Measurements from ENCODE around the gene WSB1.
"Not testable (repeated sequence)": the region's sequence is repeated elsewhere in the genome, so short reads cannot be mapped to it uniquely, and the experiment has no call there.

The WSB1 gene, protein sequence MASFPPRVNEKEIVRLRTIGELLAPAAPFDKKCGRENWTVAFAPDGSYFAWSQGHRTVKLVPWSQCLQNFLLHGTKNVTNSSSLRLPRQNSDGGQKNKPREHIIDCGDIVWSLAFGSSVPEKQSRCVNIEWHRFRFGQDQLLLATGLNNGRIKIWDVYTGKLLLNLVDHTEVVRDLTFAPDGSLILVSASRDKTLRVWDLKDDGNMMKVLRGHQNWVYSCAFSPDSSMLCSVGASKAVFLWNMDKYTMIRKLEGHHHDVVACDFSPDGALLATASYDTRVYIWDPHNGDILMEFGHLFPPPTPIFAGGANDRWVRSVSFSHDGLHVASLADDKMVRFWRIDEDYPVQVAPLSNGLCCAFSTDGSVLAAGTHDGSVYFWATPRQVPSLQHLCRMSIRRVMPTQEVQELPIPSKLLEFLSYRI

DNA sequence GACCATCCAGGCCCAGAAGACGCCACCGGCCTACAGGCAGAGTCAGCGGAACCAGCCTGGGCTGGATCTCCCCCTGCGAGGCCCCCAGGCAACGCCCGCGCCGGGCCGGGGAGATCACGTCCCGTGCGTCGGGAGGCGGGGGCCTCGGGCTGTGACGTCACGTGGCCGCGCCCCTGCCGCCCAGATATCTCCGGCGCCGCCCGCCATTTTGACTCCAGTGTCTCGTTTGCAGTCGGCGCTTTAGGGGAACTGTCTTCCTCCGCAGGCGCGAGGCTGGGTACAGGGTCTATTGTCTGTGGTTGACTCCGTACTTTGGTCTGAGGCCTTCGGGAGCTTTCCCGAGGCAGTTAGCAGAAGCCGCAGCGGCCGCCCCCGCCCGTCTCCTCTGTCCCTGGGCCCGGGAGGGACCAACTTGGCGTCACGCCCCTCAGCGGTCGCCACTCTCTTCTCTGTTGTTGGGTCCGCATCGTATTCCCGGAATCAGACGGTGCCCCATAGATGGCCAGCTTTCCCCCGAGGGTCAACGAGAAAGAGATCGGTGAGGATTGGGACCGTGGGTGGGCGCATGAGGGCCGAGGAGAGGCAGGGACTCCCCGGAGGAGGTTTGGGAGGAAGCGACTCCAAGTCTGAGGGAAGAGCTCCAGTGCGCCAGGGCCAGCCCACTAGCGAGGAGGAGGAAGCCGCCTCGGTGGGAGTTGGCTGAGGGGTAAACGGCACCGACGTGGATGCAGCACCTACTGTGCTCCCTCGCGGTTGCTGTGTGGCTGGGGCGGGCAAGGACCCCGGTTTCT lies at the start of gene WSB1:
TSS of gene WSB1 (plus strand) at position 217 of the 791 bp plus-strand sequence. CDS start at position 499, 282 bp downstream.
- Histone ChIP-seq H3K9me3 (ENCODE audit: control insufficient read depth, low read length) (no peaks in the 10 kb centered on the region), H3K36me3 (ENCODE audit: control insufficient read depth, insufficient read depth, low read length) (no peaks in the 10 kb centered on the region), H3K4me3 (ENCODE audit: low read length) (peak within 1 kb of the TSS; percentile 99), H3K9ac (ENCODE audit: low read length) (peak within 1 kb of the TSS; percentile 99), H3K4me1 (ENCODE audit: control insufficient read depth, insufficient read depth, low read length) (peaks cover 13% of the 10 kb centered on the region), H3K27me3 (ENCODE audit: control insufficient read depth, insufficient read depth, low read length) (no peaks in the 10 kb centered on the region)

DNA sequence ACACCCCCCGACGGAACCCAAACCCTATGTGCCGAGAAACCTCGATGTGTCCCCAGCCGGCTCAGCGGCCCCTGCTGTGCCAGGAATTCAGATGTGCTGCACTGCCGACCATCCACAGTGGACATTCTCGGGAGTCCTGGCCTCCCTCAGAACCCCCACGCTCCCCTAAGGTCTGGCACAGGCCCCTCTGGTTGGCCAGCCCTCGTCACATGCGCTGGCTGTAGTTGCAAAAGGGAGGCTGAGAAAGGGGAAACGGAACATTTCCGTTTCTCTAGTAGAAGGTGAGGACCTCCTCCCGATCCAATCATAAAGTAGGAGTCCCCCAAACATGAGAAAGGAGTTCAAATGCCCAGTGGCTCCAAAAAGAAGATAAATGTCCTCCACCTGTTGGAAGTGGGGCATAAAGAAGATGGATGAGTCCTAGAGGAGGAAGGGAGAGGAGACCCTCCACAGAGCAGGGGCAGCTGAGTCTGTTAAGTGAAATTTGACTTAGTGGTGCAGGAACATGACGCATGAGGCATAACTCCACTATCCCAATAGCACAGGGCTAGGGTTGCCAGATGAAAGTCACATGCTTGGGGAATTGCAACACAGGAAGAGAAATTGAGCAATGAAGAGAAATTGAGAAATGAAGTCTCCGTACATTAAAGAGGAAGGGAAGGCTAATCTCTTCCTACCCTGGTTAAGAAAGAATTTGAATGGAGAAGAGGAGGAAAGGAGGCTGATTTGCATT lies 49.3 kb upstream of the WSB1 start:
- H3K9me3 ChIP-seq (ENCODE audit: control insufficient read depth, low read length): no peaks in the 10 kb centered on the region
- H3K4me1 ChIP-seq (ENCODE audit: control insufficient read depth, insufficient read depth, low read length): peaks cover 35% of the 10 kb centered on the region
- H3K4me3 ChIP-seq (ENCODE audit: low read length): no peak overlapping the region
- peak overlapping the region; percentile 32 for H3K9ac ChIP-seq (ENCODE audit: low read length)
- H3K36me3 ChIP-seq (ENCODE audit: control insufficient read depth, insufficient read depth, low read length): no peaks in the 10 kb centered on the region
- no peaks in the 10 kb centered on the region for H3K27me3 ChIP-seq (ENCODE audit: control insufficient read depth, insufficient read depth, low read length)

DNA sequence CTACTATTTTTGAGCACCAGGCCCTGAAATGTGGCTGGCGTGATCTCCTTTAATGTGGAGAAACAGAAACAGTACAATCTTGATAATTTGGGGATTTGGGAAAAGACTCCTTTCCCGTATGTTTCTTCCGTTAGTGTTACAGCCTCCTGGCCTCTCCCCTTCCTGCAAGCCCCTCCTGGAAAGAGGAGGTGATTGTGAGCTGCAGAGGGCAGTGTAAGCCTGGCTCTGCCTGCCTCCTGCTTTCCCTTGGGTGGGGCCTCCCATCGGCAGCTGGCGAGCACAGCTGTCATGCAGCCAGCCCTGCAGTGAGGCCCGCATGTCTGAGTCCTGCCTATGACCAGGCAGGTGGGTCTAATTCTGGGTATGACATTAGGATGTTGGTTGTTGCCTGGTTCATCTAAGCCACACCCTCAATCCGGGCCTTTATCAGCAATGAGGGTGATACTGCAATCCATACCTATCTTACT lies 48.7 kb upstream of the WSB1 start:
- Histone ChIP-seq H3K36me3 (ENCODE audit: control insufficient read depth, insufficient read depth, low read length) (no peaks in the 10 kb centered on the region), H3K9me3 (ENCODE audit: control insufficient read depth, low read length) (no peaks in the 10 kb centered on the region), H3K27me3 (ENCODE audit: control insufficient read depth, insufficient read depth, low read length) (no peaks in the 10 kb centered on the region), H3K4me1 (ENCODE audit: control insufficient read depth, insufficient read depth, low read length) (peaks cover 35% of the 10 kb centered on the region), H3K9ac (ENCODE audit: low read length) (peak overlapping the region; percentile 32), H3K4me3 (ENCODE audit: low read length) (no peak overlapping the region)

DNA sequence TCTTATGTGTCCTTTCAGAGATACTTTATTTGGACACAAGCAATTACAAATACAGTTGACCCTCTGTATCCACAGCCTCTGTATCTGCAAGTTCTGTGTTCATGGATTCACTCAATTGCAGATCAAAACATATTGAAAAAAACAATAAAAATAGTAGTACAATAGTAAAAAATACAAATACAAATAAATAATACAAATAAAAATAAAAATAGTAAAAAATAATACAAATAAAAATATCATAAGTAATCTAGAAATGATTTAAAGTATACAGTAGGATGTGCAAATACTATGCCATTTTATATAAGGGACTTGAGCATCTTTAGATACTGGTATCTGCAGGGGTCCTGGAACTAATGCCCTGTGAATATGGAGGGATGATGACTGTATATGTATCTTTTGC lies 47.4 kb upstream of the WSB1 start:
- Histone ChIP-seq H3K27me3 (ENCODE audit: control insufficient read depth, insufficient read depth, low read length) (no peaks in the 10 kb centered on the region), H3K4me3 (ENCODE audit: low read length) (no peak overlapping the region), H3K4me1 (ENCODE audit: control insufficient read depth, insufficient read depth, low read length) (peaks cover 32% of the 10 kb centered on the region), H3K9ac (ENCODE audit: low read length) (no peak overlapping the region), H3K36me3 (ENCODE audit: control insufficient read depth, insufficient read depth, low read length) (no peaks in the 10 kb centered on the region), H3K9me3 (ENCODE audit: control insufficient read depth, low read length) (no peaks in the 10 kb centered on the region)

DNA sequence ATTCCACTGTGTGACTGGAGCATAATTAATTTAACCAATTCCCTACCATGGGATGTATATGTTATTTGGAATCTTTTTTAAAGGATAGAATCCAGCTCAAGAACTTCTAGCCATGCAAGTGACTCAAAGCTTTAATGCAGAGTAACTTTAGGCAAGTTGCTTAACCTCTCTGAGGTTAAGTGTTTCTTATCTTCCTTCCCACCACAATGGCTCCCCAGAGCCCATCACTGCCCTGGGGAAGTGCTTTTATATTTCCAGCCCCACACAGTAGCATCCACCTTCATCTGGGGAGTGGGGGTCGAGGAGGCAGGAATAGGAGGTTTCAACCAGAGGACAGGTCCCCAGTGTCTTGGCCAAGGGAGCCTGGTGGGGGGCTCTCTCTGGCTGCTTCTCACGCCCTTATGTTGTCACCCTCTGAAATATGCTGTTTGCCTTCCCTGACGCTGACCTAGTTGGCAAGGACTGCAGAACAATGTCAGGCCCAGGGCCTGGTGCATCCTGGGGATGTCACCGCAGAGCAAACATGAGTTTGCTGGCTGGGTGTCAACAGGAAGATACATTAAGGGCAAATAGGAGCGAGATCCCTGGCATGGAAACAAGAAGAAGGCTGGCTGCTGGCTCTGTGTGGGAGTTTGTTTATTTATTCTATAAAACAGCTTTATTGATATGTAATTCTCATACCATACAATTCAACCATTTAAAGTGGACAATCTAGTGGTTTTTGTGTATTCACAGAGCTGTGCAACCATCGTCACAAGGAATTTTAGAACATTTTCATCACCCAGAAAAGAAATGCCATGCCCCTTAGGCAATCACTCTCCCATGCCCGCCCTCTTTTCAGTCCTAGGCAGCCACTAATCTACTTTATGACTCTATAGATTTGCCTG lies 46.6 kb upstream of the WSB1 start:
- Histone ChIP-seq H3K36me3 (ENCODE audit: control insufficient read depth, insufficient read depth, low read length) (no peaks in the 10 kb centered on the region), H3K27me3 (ENCODE audit: control insufficient read depth, insufficient read depth, low read length) (no peaks in the 10 kb centered on the region), H3K9ac (ENCODE audit: low read length) (no peak overlapping the region), H3K4me3 (ENCODE audit: low read length) (no peak overlapping the region), H3K9me3 (ENCODE audit: control insufficient read depth, low read length) (no peaks in the 10 kb centered on the region), H3K4me1 (ENCODE audit: control insufficient read depth, insufficient read depth, low read length) (peaks cover 29% of the 10 kb centered on the region)

DNA sequence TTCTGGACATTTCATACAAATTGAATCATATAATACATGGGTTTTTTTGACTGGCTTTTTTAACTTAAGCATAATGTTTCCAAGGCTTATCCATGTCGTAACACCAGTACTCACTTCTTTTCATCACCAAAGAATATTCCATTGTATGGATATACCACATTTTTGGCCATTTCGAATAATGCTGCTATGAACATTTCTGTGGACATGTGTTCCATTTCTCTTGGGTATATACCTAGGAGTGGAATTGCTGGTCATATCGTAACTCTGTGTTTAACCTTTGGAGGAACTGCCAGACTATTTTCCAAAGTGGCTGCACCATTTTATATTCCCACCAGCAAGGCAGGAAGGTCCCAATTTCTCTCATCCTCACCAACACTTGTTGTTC lies 46.0 kb upstream of the WSB1 start:
- Histone ChIP-seq H3K4me1 (ENCODE audit: control insufficient read depth, insufficient read depth, low read length) (peaks cover 29% of the 10 kb centered on the region), H3K36me3 (ENCODE audit: control insufficient read depth, insufficient read depth, low read length) (no peaks in the 10 kb centered on the region), H3K9ac (ENCODE audit: low read length) (no peak overlapping the region), H3K9me3 (ENCODE audit: control insufficient read depth, low read length) (no peaks in the 10 kb centered on the region), H3K27me3 (ENCODE audit: control insufficient read depth, insufficient read depth, low read length) (no peaks in the 10 kb centered on the region), H3K4me3 (ENCODE audit: low read length) (no peak overlapping the region)

DNA sequence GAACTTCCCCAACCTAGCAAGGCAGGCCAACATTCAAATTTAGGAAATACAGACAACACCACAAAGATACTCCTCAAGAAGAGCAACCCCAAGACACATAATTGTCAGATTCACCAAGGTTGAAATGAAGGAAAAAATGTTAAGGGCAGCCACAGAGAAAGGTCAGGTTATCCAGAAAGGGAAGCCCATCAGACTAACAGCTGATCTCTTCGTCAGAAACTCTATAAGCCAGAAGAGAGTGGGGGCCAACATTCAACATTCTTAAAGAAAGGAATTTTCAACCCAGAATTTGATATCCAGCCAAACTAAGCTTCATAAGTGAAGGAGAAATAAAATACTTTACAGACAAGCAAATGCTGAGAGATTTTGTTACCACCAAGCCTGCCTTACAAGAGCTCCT lies 43.1 kb upstream of the WSB1 start:
- H3K4me3 ChIP-seq (ENCODE audit: low read length); H3K9ac ChIP-seq (ENCODE audit: low read length); H3K36me3 ChIP-seq (ENCODE audit: control insufficient read depth, insufficient read depth, low read length); H3K9me3 ChIP-seq (ENCODE audit: control insufficient read depth, low read length); H3K27me3 ChIP-seq (ENCODE audit: control insufficient read depth, insufficient read depth, low read length): not testable (repeated sequence)
- H3K4me1 ChIP-seq (ENCODE audit: control insufficient read depth, insufficient read depth, low read length): peaks cover 10% of the 10 kb centered on the region

DNA sequence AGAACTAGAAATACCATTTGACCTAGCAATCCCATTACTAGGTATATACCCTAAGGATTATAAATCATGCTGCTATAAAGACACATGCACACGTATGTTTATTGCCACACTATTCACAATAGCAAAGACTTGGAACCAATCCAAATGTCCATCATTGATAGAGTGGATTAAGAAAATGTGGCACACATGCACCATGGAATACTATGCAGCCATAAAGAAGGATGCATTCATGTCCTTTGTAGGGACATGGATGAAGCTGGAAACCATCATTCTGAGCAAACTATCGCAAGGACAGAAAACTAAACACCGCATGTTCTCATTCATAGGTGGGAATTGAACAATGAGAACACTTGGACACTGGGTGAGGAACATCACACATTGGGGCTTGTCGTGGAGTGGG lies 39.1 kb upstream of the WSB1 start:
- not testable (repeated sequence) for H3K9ac ChIP-seq (ENCODE audit: low read length); H3K4me3 ChIP-seq (ENCODE audit: low read length); H3K36me3 ChIP-seq (ENCODE audit: control insufficient read depth, insufficient read depth, low read length); H3K9me3 ChIP-seq (ENCODE audit: control insufficient read depth, low read length); H3K4me1 ChIP-seq (ENCODE audit: control insufficient read depth, insufficient read depth, low read length); H3K27me3 ChIP-seq (ENCODE audit: control insufficient read depth, insufficient read depth, low read length)

DNA sequence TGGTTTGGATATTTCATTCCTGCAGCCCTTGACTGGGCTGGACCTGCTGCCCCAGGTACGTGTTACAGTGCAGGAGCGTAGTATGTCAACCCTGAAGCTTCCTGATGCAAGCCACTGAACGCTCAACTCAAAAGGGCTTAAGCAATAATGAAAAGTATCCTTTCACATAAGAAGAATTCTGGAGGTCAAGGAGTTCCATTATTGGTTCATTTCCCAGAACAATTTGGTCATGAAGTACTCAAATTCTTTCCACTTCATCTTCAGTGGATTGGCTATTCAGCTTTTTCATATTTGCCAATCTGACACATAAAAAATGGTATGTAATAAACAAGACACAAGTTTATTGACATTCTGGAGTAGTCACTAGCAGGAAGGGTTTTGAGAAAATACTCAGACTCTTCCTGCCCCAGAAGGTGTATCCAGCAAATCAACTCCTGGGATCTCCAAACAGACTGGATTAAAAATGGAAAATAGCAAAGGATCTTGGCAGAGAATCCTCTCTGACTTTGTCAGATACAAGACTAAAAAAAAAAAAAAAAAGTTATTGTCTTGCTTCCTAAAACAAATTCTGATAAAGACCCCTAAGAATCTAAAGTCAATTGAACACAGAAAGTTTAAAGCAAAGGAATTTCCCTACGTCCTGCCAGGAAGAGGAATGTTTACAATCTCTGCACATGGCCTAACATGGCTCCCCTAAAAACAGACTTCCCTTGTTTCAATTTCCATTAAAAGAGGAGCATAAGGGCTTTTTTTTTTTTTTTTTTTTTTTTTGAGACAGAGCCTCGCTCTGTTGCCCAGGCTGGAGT lies 37.5 kb upstream of the WSB1 start:
- Histone ChIP-seq H3K9ac (ENCODE audit: low read length) (no peak overlapping the region), H3K4me1 (ENCODE audit: control insufficient read depth, insufficient read depth, low read length) (peaks cover 3% of the 10 kb centered on the region), H3K36me3 (ENCODE audit: control insufficient read depth, insufficient read depth, low read length) (no peaks in the 10 kb centered on the region), H3K4me3 (ENCODE audit: low read length) (no peak overlapping the region), H3K9me3 (ENCODE audit: control insufficient read depth, low read length) (no peaks in the 10 kb centered on the region), H3K27me3 (ENCODE audit: control insufficient read depth, insufficient read depth, low read length) (no peaks in the 10 kb centered on the region)

DNA sequence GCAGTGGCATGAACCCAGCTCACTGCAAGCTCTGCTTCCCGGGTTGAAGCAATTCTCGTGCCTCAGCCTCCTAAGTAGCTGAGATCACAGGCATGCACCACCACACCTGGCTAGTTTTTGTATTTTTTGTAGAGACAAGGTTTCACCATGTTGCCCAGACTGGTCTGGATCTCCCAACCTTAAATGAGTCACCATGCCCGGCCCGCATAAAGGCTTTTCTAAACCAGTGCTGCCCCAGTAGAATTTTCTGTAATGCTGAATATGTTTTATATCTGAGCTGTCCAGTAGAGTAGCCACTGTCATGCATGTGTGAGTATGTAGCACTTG lies 36.9 kb upstream of the WSB1 start:
- Histone ChIP-seq H3K27me3 (ENCODE audit: control insufficient read depth, insufficient read depth, low read length) (no peaks in the 10 kb centered on the region), H3K4me1 (ENCODE audit: control insufficient read depth, insufficient read depth, low read length) (peaks cover 3% of the 10 kb centered on the region), H3K9me3 (ENCODE audit: control insufficient read depth, low read length) (no peaks in the 10 kb centered on the region), H3K36me3 (ENCODE audit: control insufficient read depth, insufficient read depth, low read length) (no peaks in the 10 kb centered on the region), H3K9ac (ENCODE audit: low read length) (no peak overlapping the region), H3K4me3 (ENCODE audit: low read length) (no peak overlapping the region)

DNA sequence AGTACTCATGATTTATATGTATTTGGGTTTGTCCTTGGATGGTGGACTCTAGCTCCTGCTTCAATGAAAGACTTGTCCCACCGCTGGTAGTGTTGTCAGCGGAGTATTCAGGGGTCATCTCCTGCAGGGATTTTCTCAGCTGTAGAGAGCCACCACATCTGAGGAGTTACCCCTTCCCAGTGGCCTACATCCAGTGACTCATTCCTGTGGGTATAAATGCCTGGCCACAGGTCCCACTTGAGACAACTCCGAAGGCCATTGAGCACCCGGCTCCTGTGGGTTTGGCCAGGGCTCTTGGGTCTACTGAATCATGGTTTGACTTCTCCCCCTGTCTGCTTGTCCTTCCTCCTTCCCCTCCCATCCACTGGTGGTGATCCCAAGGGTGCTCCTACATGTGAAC lies 34.6 kb upstream of the WSB1 start:
- no peak overlapping the region for H3K9ac ChIP-seq (ENCODE audit: low read length)
- no peaks in the 10 kb centered on the region for H3K9me3 ChIP-seq (ENCODE audit: control insufficient read depth, low read length)
- no peaks in the 10 kb centered on the region for H3K36me3 ChIP-seq (ENCODE audit: control insufficient read depth, insufficient read depth, low read length)
- no peaks in the 10 kb centered on the region for H3K27me3 ChIP-seq (ENCODE audit: control insufficient read depth, insufficient read depth, low read length)
- H3K4me1 ChIP-seq (ENCODE audit: control insufficient read depth, insufficient read depth, low read length): peaks cover 4% of the 10 kb centered on the region
- H3K4me3 ChIP-seq (ENCODE audit: low read length): no peak overlapping the region
